ENCODE results near the gene SH3GL1. TPM values are rescaled to one million over a fixed set of nuclear protein-coding genes. Genes with fewer than 3 reads are reported as not detected.

The SH3GL1 gene
- total RNA-seq, 1 experiment from 2014 or later: 40.7 TPM

DNA sequence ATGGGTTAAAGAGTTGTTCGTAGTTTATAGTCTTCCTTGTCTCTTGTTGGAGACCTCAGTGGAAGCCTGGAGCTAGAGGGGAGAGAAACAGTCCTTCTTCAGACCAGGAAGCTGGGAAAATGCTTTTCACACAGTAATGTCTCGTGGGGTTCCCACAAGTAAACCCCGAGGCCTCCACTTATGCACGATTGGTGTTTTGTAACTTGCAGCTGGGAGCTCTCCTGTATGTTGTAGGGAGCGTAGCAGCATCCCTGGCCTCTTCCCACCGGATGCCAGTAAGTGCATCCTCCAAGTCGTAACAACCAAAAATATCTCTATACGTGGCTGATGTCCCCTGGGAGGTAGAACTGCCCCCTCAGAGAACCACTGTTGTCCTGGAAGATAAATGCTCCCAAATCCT is 5.6 kb upstream of the SH3GL1 start:
- no peak overlapping the region for H3K27ac Mint-ChIP-seq (ENCODE audit: unreplicated experiment)
- no TSS peak for BruUV-seq (replicated peaks)
- no peaks in the 10 kb centered on the region for H3K4me1 Mint-ChIP-seq (ENCODE audit: low read depth, unreplicated experiment)
- no peak overlapping the region for H3K4me3 Mint-ChIP-seq (ENCODE audit: low read depth, unreplicated experiment)
- intact Hi-C loops (cut with micrococcal nuclease; ENCODE audit: unreplicated experiment): no loop called here
- no peaks in the 10 kb centered on the region for H3K9me3 Mint-ChIP-seq (ENCODE audit: low read depth, unreplicated experiment)
- DNase-seq: no peak
- CTCF ChIA-PET: no interaction called here
- no peaks in the 10 kb centered on the region for H3K27me3 Mint-ChIP-seq (ENCODE audit: unreplicated experiment)
- TF ChIP-seq, protein P1, sequence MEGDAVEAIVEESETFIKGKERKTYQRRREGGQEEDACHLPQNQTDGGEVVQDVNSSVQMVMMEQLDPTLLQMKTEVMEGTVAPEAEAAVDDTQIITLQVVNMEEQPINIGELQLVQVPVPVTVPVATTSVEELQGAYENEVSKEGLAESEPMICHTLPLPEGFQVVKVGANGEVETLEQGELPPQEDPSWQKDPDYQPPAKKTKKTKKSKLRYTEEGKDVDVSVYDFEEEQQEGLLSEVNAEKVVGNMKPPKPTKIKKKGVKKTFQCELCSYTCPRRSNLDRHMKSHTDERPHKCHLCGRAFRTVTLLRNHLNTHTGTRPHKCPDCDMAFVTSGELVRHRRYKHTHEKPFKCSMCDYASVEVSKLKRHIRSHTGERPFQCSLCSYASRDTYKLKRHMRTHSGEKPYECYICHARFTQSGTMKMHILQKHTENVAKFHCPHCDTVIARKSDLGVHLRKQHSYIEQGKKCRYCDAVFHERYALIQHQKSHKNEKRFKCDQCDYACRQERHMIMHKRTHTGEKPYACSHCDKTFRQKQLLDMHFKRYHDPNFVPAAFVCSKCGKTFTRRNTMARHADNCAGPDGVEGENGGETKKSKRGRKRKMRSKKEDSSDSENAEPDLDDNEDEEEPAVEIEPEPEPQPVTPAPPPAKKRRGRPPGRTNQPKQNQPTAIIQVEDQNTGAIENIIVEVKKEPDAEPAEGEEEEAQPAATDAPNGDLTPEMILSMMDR (IDR thresholded peaks at IDR 0.05; ENCODE audit: unreplicated experiment): no peak
- peaks cover 16% of the 10 kb centered on the region for H3K36me3 Mint-ChIP-seq (ENCODE audit: insufficient read depth, unreplicated experiment)

DNA sequence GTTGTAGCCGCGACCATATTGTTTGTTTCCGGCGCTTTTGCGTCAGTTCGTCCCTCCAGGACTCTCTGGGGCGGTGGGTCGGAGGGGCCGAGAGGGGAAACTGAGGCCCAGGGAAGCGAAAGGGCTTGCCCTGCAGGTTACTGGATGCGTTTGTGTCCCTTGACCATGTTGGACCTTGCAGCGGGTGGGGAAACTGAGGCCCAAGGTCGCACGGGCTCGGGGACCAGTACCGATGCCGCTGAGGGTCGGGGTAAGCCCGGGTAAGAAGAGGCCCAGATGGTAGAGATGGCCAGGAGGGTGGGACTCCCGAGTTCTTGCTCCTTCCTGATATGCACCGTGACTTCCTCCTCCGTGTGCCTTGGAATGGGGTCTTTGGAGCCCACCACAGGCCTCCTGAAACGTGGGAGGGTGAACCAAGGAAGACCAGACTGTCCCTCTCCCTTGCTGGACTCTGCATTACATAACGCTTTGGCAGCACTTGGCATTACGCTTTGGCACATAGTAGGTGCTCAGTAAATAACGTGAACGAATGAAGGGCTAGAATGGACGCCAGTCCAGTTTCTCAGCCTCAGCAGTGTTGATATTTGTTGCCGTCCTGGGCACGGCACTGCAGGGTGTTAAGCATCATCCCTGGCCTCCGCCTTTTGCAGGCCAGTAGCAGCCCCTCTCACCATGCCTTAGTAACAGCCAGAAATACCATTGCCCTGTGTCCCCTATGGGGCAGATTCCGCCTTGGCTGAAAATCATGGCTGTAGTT is 2.8 kb upstream of the SH3GL1 start:
- CTCF ChIA-PET: no interaction called here

DNA sequence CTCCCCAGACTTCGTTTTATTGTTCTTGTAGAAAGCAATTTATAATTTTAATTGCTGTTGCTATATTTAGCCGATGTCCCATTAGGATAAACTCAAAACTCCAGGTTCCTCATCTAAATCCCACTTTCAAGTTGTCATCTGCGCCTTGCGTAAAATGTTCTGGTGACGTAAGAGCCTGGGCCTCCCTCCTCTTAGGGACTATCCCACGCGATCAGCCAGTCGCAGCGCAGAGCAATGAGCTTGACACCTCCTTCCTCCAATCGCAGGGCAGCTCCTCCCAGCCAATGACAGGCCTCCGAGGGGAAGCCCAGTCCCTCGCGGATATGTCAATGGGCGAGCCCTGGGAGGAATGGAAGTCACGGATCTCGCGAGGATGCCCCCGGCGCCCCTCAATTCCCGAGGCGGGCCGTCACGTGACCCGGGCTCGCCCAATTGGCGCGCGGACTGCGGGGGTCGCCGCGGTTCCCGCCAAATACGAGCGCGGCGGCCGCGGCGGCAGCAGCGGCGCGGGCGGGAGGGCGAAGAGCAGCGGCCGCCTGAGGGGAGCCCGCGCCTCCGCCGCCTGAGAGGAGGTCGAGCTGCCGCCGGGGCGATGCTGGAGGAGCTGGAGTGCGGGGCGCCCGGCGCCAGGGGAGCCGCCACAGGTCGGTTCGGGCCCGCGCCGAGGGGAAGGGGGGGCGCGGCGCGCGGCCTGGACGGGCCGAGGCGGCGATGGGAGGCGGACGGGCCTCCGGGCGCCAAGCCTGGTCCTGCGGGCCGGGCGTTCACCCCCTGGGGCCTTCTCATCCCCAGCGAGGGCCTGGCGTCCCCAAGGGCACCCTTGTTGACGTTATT is 2.0 kb upstream of the SH3GL1 start, which contains the start of gene CHAF1A:
CHAF1A (plus strand) TSS at position 470 of the 834 bp plus-strand sequence; CDS start at position 593, 123 bp downstream.
- Mint-ChIP-seq H3K4me3 (ENCODE audit: low read depth, unreplicated experiment) (peak within 1 kb of the TSS; percentile 76), H3K27me3 (ENCODE audit: unreplicated experiment) (no peaks in the 10 kb centered on the region), H3K9me3 (ENCODE audit: low read depth, unreplicated experiment) (no peaks in the 10 kb centered on the region), H3K36me3 (ENCODE audit: insufficient read depth, unreplicated experiment) (peaks cover 28% of the 10 kb centered on the region), H3K27ac (ENCODE audit: unreplicated experiment) (peak within 1 kb of the TSS; percentile 97), H3K4me1 (ENCODE audit: low read depth, unreplicated experiment) (no peaks in the 10 kb centered on the region)
- TF ChIP-seq, protein P1 (IDR thresholded peaks at IDR 0.05; ENCODE audit: unreplicated experiment): no peak
- no TSS peak for BruUV-seq (replicated peaks)
- DNase-seq: peak; percentile 97
- intact Hi-C loops (cut with micrococcal nuclease; ENCODE audit: unreplicated experiment): no loop called here
- CTCF ChIA-PET: interaction anchor here (0.7 to 1.5 kb wide), 5 partner anchors 14 to 135 kb away, joined by 3 to 9 read pairs (median 4); no protein-coding TSS in a partner anchor

More for the DNA sequence above, 2.8 kb upstream of the SH3GL1 start:
- Mint-ChIP-seq H3K4me3 (ENCODE audit: low read depth, unreplicated experiment) (peak overlapping the region; percentile 76), H3K27me3 (ENCODE audit: unreplicated experiment) (no peaks in the 10 kb centered on the region), H3K9me3 (ENCODE audit: low read depth, unreplicated experiment) (no peaks in the 10 kb centered on the region), H3K36me3 (ENCODE audit: insufficient read depth, unreplicated experiment) (peaks cover 28% of the 10 kb centered on the region), H3K4me1 (ENCODE audit: low read depth, unreplicated experiment) (no peaks in the 10 kb centered on the region), H3K27ac (ENCODE audit: unreplicated experiment) (no peak overlapping the region)
- BruUV-seq (replicated peaks): no TSS peak
- intact Hi-C loops (cut with micrococcal nuclease; ENCODE audit: unreplicated experiment): no loop called here
- no peak for DNase-seq
- TF ChIP-seq, protein P1 (IDR thresholded peaks at IDR 0.05; ENCODE audit: unreplicated experiment): no peak

DNA sequence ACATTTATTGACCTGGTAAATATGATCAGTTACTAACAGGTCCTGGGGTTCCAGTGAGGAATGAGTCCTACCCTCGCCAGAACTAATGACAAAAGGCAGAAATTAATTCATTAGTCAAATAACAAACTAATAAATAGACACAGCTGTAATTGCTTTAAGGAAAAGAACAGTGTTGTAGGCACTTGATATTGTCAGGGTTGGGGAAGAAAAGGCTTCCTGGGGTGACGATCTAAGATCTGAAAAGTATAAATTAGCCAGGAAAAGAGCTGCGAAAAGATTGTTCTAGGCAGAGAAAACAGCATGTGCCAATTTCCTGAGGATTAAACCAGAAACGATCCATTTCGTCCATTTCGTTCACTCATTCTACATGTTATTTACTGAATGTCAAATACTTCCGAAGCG is 1.4 kb upstream of the SH3GL1 start:
- peaks cover 28% of the 10 kb centered on the region for H3K36me3 Mint-ChIP-seq (ENCODE audit: insufficient read depth, unreplicated experiment)
- no peaks in the 10 kb centered on the region for H3K9me3 Mint-ChIP-seq (ENCODE audit: low read depth, unreplicated experiment)
- CTCF ChIA-PET: interaction anchor here (0.9 to 1.5 kb wide), 4 partner anchors 26 to 135 kb away, joined by 3 to 9 read pairs (median 5); no protein-coding TSS in a partner anchor
- intact Hi-C loops (cut with micrococcal nuclease; ENCODE audit: unreplicated experiment): no loop called here
- TF ChIP-seq, protein P1 (IDR thresholded peaks at IDR 0.05; ENCODE audit: unreplicated experiment): no peak
- no peak for DNase-seq
- no peaks in the 10 kb centered on the region for H3K27me3 Mint-ChIP-seq (ENCODE audit: unreplicated experiment)
- H3K4me3 Mint-ChIP-seq (ENCODE audit: low read depth, unreplicated experiment): peak overlapping the region; percentile 76
- H3K27ac Mint-ChIP-seq (ENCODE audit: unreplicated experiment): peak overlapping the region; percentile 97
- H3K4me1 Mint-ChIP-seq (ENCODE audit: low read depth, unreplicated experiment): no peaks in the 10 kb centered on the region
- no TSS peak for BruUV-seq (replicated peaks)
